NCI-H446 treated with DMSO at 0.1 percent for 48 hours (cell line): ENCODE results near the gene MAD1L1.

ENCODE experiments used
- DNase-seq: peaks from one replicate; lab custom pipeline; 2025; lab: John Stamatoyannopoulos, UW

MAD1L1 gene

DNA sequence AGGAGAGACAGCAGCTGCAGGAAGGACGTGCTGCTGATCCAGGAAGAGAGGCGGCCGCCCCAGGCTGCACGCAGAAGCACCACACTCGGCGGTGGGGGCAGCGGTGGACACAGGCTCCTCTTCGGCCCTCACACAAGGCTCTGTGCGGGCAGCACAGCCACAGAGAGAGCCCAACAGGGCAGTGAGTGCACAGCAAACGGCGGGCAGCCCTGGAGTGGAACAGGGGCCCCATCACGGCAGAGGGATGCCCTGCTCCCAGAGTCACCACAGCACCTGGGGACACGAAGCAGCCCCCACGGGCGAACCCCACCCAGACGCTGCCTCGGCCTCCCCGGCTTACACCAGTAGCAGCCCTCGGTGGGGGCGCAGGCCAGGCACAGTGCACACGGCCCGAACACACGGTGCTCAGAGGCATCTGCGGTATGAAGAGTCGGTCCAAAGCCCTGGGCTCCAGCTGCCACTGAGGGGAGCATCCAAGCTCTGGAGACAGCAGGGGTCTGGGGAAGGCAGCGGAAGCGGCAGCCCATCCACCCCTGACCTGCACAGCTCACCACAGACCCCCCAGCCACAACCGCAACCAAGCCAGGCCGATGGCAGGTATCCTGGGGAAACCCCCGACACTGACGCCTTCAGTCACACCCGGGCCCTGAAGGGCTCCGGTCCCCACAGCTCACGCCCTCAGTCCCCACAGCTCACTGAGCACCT is 26.1 kb upstream of the MAD1L1 start:
- DNase-seq, result no peak

DNA sequence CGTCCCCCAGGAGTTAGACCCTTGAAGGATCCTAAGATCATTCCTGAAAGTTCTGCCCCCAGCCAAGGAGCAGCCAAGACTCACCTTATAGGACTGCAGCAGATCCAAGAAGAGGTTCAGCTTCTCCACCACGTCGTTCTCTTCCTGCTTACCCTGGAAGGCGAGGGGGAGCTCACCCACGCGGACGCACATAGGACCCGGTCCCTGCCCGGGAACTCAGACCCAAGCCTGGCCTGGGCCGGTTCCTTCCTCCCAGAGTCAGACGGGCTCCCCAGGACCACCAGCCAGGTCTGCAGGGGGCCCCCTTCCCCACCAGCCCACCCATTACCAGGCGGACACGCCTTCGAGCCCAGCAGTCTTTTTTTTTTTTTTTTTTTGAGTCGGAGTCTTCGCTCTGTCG is 24.9 kb upstream of the MAD1L1 start:
- DNase-seq, result no peak

DNA sequence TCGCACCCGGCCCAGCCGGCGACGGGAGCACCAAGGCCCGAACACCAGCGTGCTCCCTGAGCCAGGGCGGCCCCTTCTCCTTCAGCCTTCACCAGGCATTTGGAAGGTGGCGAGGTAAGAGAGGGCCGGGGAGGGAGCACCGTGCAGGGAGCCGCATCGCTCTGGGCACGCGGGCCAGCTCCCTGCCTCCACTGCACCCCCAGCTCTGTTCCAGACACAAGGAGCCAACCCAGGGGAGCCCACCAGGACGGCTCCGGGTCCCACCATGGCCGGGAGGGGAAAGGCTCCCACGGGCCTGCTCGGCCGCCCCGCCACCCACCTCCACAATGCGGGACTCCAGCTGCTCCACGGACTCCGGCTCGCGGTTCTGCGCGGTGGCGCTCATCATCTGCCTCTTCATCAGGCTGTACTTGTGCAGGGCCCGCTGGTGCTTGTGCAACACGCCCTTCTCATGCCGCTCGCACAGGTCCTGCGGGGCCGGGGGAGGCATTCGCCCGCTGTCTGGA is 24.4 kb upstream of the MAD1L1 start:
- no peak for DNase-seq

DNA sequence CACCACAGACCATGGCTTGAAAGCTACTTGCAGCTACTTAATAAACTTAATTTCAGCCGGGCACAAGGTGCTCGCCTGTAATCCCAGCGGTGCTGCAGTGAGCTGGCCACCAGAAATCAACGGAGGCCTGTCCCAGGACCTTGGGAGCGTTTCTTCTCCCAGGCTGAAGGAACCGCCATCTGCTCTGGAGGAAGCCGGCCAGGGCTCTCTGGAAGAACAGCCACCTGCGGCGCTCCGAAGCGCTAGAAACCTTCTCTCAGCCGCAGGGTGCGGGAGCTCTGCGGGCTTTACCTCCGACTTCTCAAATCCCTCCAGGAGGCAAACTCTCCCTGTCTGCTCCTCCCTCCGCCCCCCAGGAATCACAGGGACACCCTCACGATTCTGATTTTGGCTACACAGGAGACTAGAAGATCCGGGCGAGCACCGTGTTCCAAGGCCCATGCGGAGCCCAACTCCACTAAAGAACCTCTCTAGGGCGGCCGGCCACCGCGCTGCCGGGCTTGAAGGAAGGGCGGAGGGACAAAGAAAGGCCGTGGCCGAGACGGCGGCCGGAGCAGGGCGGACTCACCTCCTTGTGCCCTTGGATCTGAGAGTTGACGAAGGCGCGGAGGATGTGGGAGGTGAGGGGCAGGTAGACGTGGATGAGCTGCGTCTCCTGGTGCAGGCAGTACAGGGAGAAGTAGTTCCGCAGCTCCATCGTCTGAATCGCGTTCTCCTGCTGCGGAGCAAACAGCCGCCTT is 23.7 kb upstream of the MAD1L1 start:
- no peak for DNase-seq

DNA sequence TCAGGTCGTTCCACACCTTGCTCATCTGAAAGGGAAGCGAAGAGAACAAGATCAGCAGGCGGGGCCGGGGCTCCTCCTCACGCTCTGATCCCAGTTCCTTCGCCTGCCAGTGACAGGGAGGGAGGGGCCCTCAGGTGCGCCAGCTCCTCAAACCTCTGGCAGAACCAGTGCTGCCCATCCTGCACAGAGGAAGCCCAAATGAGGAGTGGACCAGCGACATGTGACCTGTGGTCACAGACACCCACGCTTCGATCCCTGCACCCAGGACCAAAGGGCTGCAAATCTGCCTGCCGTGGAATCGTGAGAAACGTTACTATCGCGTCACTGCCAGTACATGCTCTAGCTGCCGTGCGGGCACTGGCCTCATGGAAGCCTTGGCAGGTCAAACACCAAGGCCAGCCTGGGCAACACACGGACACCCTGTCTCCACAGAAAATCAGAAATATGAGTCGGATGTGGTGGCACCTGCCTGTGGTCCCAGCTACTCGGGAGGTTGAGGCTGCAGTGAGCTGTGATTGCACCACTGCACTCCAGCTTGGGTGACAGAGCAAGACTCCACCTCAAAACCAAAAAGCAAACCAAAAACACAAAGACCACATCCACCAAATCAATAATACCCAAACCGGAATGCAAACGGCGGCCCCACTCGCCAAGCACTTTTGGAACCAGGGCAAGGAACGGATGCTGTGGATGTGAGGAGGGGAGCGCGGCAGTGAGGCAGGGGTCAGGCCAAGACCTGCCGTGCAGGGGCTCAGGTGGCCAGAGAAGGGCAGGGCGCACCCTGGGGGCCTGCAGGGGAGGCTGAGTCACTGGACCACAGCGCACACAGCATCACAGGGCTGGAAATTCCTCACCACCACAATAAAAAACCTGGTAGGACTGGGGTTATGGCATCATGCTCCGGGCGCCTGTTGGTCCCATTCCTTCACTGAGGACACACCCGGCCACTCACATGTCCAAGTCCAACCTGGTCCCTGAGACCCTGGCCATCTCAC is 22.7 kb upstream of the MAD1L1 start:
- DNase-seq, result no peak

DNA sequence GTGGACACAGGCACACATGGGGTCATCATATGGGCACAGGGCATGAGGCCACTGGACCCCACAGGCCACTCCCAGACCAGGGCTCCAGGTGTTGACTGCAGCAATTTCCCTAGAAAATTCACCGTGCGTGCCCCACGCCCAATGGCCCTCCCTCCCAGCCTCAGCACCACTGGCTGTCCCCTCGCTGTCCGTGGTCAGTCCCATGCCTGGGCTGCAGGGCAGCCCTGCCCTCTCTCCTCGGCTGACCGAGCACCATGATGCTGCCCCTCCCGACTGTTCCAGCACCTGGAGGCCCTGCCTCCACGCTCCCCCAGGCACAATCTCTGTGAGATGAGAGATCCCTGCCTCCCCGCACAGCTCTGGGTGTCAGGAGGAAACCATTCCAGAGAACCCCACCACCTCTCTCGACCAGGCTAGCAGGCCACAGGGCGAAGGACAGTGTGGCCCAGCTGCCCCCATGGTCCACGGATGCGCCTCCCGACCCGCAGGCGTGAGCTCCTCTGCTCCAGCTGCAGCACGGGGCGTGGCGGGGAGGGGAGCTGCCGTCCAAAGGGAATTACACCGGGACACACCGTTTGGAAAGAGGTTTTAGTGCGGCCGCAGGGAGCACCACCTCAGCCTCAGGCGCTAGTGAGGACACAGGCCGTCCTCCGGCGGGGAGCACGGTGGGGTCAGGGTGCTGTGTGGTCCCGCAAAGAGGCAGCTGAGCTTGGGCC is 21.8 kb upstream of the MAD1L1 start:
- no peak for DNase-seq

DNA sequence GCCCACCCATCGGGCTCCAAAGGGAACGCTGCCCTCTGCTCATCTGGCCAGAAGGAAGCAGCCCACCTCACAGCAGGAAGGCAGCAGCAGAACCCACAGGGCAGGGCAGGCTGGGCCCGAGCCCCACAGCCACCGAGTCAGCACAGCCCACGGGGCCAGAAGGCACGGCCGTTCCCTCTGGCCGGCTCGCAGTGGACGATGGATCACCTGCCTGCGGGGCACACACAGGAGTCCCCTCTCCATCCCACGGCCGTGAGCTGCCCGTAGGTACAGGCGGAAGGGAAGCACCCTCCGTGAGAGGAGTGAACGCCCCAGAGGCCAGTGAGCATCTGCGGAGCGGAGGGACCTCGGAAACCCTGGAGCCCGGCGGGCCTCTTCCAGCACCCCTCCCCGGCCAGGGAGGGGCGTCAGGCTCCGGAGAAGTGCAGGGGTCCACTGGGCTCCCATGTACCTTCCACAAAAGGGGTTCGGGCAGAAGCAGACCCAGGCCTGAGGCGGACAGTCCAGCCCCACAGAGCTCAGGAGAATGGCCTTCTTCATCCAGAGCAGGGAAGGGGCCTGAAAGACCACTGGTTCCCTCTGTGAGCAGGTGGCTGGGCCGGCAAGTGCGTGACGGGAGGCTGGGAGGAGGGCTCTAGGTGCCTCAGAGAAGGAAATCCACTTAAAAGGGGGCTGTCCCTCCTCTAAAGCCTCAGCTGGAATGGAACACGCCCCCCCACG is 20.9 kb upstream of the MAD1L1 start:
- DNase-seq, result no peak

DNA sequence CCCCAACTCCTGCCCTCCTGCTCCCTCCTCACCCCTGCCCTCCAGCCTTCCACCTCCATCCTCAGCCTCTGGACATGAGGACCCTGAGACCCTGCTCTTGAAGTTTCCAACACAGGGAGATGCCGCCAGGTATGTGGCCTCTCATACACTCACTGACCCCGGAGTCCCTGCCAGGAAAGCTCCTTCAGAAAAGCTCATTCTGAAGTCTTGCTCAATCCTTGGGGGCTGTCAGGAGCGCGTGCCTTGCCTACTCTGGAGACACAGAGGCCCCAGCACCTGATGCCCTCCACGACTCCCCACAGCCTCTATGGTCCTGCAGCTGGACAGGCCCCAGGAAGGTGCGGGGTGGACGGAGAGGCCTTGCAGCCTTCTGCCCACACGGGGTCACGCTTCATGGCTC is 20.3 kb upstream of the MAD1L1 start:
- no peak for DNase-seq

DNA sequence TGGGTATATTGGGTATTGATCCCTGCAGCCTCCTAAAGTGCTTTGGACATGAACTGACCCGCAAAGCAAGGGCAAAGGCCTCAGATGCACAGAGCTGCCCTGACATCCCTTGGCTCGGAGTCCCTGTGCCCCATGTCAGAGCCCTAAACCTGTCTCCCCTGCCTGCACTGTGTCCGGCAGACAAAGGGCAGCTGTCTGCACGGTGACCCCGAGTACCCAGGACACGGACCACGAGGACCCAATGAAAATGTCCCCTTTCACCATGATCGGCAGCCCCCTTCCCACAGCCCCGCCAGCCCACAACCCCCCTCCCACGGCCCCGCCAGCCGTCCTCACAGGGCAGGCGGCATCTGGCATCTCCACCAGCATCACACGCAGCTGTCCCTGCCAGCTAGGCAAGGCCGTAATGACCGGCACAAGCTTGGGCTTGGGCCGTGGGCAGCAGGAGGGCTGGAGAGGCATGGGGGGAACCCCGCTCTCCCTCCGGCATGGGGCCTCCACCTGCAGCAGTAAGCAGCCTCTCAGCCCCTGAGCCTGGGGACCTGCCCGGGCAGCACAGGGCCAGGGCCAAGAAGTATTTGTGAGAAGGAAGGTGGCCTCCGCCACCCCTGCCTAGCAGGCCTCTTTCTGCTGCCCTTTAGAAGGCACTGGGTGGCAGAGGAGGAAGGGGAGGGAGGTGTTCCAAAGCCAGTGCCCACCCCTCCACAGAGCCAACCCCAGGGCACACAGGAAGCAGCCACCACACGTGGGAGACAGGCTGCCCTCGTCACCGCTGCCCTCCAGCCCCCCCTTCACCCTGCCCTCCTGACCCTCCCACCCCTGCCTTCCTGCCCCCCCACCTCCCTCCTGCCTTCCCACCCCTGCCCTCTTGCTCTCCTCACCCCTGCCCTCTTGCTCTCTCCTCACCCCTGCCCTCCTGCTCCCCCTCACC is 19.4 kb upstream of the MAD1L1 start:
- DNase-seq, result no peak

DNA sequence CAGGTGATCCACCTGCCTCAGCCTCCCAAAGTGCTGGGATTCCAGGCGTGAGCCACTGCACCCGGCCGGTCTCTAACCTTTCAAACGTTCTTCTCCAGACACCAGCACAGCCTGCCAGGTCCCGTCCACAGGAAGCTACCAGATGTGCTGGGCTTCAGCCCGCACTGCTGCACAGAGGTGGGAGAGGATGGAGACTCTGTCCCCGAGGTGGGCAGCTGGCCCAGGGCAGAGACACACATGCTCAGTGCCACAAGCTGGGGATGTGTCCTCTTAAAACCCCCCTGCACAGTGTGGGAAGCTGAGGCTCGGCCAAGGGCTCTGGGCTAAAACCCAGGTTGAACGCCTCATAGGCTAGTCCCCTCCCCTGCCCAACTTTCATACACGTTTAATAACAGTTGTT is 18.6 kb upstream of the MAD1L1 start:
- DNase-seq, result no peak

DNA sequence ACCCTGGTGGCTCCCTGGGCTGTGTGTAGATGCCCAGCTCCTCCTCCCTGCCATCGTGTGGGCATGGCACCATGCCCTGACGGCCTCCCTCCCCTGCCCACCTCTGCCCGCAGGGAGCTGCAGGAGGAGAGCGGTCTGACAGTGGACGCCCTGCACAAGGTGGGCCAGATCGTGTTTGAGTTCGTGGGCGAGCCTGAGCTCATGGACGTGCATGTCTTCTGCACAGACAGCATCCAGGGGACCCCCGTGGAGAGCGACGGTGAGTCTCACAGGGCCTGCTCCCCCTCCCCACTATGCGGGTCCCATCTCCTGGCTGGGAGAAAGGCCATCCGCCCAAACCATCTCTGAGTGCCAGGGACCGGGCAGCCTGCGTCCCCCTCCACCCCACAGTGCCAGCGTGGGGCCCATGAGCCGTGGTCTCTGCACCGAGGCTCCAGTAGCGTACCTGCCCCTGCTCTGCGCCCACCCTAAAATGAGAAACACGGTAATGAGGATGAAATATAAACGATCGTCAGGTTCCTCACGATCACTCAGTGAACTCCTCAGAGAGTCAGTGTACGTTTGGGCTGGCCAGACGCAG is 17.1 kb upstream of the MAD1L1 start:
- no peak for DNase-seq

DNA sequence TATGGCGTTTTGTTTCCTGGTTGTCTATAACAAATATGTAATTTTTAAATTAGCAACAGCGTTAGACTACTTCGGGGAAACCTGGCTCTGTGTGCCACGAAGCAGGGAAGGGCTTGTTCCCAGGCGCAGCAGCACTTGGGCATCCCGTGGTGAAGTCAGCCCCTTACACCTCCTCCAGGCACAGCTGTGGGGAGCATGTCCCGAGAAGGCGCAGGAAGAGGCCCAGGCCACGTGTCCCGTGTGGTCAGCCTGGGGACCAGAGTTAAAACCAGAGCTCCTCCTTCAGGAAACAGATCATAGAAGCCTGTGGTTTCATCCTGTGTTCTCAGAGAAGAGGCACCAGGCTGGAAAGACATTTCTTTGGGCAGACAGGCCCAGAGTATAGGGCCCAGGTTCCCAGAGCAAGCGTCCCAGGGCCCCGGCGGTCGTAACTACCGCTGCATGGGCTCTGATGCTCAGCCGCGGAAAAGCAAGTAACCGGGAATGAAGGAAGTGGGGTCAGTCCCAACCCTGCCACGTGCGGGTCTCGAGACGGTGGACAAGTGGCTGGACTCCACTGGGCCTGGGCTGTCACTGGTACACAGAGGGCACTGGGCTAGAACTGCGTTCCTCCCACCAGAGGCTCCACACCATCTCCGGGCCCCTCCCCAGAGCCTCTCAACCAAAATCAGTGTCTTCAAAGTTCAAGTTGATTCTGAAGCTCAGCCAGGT is 16.4 kb upstream of the MAD1L1 start:
- no peak for DNase-seq

DNA sequence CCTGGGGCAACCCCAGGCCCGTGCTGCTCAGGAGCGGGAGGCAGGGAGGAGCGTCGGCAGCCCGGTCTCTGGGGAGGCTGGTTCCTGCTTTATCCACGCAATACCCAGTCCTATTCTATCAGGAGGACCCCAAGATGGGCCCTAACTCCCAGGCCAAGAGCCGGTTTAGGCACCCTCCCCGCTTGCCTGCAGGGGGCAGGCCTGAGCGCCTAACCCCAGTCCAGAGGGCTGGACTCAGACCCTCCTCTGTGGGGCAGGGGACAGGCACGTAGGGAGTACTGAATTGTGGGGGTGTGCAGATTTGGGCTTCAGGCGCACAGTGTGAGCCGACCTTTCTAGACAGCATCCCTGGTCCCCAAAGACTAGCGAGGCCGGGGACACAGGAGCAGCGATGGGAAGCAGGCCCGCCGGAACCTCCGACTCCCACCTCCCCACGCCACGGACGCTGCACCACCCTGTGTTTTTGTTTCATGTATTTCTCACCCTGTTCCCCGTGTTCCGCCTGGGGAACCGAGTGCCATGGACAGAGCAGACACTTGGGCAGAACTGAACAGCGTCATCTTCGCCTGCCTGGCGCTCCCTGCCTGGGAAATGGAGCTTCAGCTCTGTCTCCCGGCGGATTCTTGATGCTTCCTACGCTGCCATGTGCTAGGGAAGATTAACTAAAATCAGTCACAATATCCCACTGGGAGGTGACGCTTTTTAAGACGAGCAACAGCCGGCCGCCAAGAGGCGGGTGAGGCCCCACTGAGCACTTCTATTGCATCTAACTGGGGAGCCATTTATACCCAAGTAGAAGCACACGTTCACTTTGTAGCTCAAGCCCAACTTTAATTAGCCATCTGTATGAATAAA is 14.6 kb upstream of the MAD1L1 start:
- no peak for DNase-seq

DNA sequence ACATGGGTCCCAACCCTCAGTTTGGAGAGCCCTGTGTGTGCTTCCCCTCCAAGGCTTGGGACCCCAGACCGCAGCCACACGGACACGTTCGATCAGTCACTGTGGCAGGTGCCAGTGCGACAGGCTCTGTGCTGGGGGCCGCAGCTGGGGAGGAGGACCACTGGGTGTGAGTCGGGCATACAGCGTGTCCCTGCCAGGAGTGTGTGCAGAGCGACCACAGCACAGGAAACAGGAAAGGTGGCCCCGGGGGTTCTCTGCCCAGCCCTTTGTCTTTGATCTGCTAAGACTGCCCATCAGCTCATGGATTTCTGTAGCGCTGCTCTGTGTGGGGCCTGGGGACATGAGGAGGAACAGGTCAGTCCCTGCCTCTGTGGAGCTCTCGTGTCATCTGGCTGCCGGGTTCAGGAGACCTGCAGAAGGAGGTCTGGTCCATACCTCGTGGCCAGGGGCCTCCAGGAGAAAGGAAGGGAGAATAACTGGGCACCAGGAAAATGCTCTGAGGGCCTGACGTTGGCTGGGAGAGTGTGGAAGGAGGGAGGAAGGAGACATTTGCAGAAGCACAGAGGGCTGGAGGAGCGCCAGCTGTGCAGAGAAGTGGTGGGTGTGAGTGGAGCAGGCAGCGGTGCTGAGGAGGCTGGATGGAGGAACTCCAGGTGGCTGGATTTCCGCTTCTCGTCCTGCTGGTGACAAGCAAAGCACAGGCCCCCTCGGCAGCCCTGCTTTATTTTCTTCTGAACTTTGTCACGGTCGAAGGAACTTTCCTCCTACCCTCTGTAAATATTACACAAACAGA is 13.3 kb upstream of the MAD1L1 start:
- no peak for DNase-seq

DNA sequence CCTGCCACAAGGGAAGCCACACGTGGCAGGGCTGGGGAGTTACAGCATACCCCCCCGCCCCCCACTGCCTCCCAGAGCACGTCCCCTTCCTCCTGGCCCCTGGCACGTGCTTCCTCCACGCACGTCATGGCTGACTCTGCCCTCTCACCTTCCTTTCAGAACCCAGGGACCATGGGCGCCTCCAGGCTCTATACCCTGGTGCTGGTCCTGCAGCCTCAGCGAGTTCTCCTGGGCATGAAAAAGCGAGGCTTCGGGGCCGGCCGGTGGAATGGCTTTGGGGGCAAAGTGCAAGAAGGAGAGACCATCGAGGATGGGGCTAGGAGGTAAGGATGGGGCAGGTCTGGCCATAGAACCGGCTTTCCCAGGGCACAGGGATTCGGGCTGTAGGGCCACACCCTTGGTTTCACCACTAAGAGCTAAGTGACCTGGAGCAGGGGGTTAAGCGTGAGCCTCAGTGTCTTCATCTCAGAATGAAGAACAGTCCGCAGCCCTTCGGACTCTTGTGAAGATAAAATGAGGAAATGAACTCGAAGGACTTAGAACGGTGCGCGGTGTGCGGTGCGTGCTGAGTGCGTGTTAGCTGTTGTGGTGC is 11.8 kb upstream of the MAD1L1 start:
- no peak for DNase-seq

DNA sequence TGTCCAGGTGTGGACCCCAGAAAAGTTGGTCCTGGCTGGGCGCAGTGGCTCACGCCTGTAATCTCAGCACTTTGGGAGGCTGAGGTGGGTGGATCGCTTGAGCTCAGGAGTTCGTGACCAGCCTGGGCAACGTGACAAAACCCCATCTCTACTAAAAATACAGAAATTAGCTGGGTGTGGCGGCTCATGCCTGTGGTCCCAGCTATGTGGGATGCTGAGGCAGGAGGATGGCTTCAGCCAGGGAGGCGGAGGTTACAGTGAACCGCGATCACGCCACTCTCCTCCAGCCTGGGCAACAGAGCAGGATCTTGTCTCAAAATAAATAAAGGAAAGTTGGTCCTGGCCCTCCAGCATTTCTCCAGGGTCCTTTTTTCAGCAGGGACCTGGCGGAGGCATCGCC is 10.7 kb upstream of the MAD1L1 start:
- no peak for DNase-seq
